ENCODE data around the gene FBXO39.
"Not testable (repeated sequence)": the region's sequence is repeated elsewhere in the genome, so short reads cannot be mapped to it uniquely, and the experiment has no call there.

The FBXO39 gene

DNA sequence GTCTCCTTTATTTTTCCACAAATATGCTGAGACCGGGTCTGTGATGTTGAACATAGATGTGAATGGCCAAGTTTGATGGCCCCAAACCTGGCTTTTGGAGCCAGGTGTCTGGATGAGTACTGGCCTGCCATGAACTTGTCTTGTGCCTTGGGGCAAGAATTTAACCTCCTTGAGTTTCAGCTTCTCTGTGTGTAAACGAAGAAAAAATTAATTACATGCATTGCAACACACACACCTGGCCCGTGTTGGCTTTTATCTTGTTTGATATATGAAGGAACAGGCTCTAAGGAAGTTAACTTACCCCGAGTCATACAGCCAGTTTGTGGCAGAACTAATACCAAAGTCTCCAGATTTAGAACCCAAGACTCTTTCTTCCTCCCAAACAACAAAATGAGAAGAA, 13.1 kb downstream of the FBXO39 start:
- DNase-seq (ENCODE audit: low read depth in 2 of 2), result no peak

- DNase-seq (ENCODE audit: low read depth in 2 of 2), result no peak
Measured at GRCh38 chr17:6793748-6794493, 17.9 kb downstream of the FBXO39 start.

GRCh38 chr17:6796017-6796886, 20.2 kb downstream of the FBXO39 start:
- DNase-seq (ENCODE audit: low read depth in 2 of 2), result no peak

DNA sequence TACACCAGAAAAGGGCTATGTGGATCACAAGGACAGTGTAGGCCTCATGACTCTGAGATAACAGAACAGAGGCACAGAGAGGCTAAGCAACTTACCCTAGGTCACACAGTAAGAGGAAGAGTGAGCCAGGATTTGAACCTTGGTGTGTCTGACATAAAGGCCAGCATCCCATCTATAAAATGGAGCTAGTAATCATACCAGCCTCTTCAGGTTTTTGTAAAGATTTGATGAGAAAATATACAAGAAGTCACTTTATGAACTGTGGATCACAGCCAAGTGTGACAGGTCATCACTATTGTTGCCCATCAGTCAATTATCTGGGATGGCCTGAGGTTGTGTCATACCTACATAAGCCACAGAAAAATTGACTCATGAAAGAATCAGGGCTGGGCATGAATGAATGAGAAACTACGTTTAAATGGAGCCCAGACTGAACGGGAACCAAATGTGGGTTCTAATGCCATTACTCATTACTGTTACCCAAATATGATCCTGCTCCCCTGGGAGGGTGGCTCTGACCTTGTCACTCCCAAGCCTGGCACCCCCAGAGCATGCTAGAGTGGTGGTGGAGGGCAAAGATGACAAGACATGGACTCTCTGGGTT, 21.0 kb downstream of the FBXO39 start:
- no peak for DNase-seq (ENCODE audit: low read depth in 2 of 2)

- no peak for DNase-seq (ENCODE audit: low read depth in 2 of 2)
Measured at GRCh38 chr17:6797718-6798351, 21.8 kb downstream of the FBXO39 start.

GRCh38 chr17:6799738-6800137, 23.7 kb downstream of the FBXO39 start:
- no peak for DNase-seq (ENCODE audit: low read depth in 2 of 2)

GRCh38 chr17:6800422-6801027, 24.5 kb downstream of the FBXO39 start:
- DNase-seq (ENCODE audit: low read depth in 2 of 2), result peak in 1 of 2 experiments; percentile 17

- DNase-seq (ENCODE audit: low read depth in 2 of 2), result no peak
Measured at GRCh38 chr17:6811510-6811909, 35.5 kb downstream of the FBXO39 start.

GRCh38 chr17:6812295-6812694, 36.3 kb downstream of the FBXO39 start:
- no peak for DNase-seq (ENCODE audit: low read depth in 2 of 2)

GRCh38 chr17:6815775-6816174, 39.8 kb downstream of the FBXO39 start:
- no peak for DNase-seq (ENCODE audit: low read depth in 2 of 2)

DNA sequence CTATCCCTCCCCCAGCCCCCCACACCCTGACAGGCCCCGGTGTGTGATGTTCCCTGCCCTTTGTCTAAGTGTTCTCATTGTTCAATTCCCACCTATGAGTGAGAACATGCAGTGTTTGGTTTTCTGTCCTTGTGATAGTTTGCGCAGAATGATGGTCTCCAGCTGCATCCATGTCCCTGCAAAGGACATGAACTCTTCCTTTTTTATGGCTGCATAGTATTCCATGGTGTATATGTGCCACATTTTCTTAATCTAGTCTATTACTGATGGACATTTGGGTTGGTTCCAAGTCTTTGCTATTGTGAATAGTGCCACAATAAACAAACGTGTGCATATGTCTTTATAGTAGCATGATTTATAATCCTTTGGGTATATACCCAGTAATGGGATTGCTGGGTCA, 40.4 kb downstream of the FBXO39 start:
- not testable (repeated sequence) for DNase-seq (ENCODE audit: low read depth in 2 of 2)

- DNase-seq (ENCODE audit: low read depth in 2 of 2), result no peak
Measured at GRCh38 chr17:6818938-6819337, 42.9 kb downstream of the FBXO39 start.

DNA sequence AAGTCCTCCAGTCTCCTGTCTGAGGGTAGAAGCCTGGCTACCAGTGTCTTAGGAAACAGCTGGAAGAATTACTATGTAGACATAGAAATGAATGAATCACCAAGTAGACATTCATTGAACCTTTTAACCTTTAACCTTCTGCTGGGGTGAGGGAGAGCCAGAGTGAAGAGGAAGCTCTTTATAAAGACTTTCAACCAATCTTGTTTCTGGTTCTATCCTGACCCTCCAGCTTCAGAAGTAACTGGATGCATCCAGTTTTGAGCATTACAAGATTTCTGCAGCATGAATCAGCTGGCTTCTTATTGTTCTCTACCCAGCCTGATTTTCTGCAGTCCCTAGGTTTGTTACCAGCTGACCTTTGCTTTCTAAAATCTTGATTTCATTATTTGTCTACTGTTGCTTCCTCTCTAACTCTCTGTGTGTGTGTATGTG, 47.0 kb downstream of the FBXO39 start:
- DNase-seq (ENCODE audit: low read depth in 2 of 2), result no peak

- DNase-seq (ENCODE audit: low read depth in 2 of 2), result no peak
Measured at GRCh38 chr17:6830383-6830986, 54.5 kb downstream of the FBXO39 start.

GRCh38 chr17:6831661-6832263, 55.7 kb downstream of the FBXO39 start, which contains the start of gene TEKT1:
Gene TEKT1, minus strand, starts transcription at chr17:6831729. Its CDS starts 1,353 bp downstream, at chr17:6830376.
- peak; percentile 44 to 53 for DNase-seq (ENCODE audit: low read depth in 2 of 2)
